ENCODE measurements around the gene BRINP1.

BRINP1 gene

GRCh38 chr9:119273984-119274665 lies 95.1 kb downstream of the BRINP1 start:
- no peak for DNase-seq

- DNase-seq: no peak
Measured at GRCh38 chr9:119273325-119273904, 95.8 kb downstream of the BRINP1 start.

GRCh38 chr9:119272500-119273211 lies 96.6 kb downstream of the BRINP1 start:
- no peak for DNase-seq

GRCh38 chr9:119268985-119269384 lies 100.2 kb downstream of the BRINP1 start:
- DNase-seq: no peak

GRCh38 chr9:119264165-119264564 lies 105.1 kb downstream of the BRINP1 start:
- DNase-seq: no peak

- no peak for DNase-seq
Measured at GRCh38 chr9:119257592-119257991, 111.6 kb downstream of the BRINP1 start.

- no peak for DNase-seq
Measured at GRCh38 chr9:119255116-119255515, 114.1 kb downstream of the BRINP1 start.

- no peak for DNase-seq
Measured at GRCh38 chr9:119252671-119253299, 116.5 kb downstream of the BRINP1 start.

- DNase-seq: no peak
Measured at GRCh38 chr9:119251936-119252335, 117.3 kb downstream of the BRINP1 start.

GRCh38 chr9:119250730-119251129 lies 118.5 kb downstream of the BRINP1 start:
- DNase-seq: no peak

GRCh38 chr9:119240546-119240945 lies 128.7 kb downstream of the BRINP1 start:
- DNase-seq: no peak

GRCh38 chr9:119234636-119235035 lies 134.6 kb downstream of the BRINP1 start:
- DNase-seq: no peak

- no peak for DNase-seq
Measured at GRCh38 chr9:119227422-119227821, 141.8 kb downstream of the BRINP1 start.

- DNase-seq: peak in 1 of 2 experiments; percentile 10
Measured at GRCh38 chr9:119224431-119224830, 144.8 kb downstream of the BRINP1 start.

GRCh38 chr9:119221276-119221675 lies 148.0 kb downstream of the BRINP1 start:
- DNase-seq: no peak

GRCh38 chr9:119218293-119218692 lies 150.9 kb downstream of the BRINP1 start:
- DNase-seq: no peak

GRCh38 chr9:119216651-119217331 lies 152.4 kb downstream of the BRINP1 start:
- DNase-seq: no peak

- no peak for DNase-seq
Measured at GRCh38 chr9:119215651-119216050, 153.6 kb downstream of the BRINP1 start.

GRCh38 chr9:119213471-119213870 lies 155.8 kb downstream of the BRINP1 start:
- DNase-seq: no peak

- no peak for DNase-seq
Measured at GRCh38 chr9:119197893-119198607, 171.2 kb downstream of the BRINP1 start.

- no peak for DNase-seq
Measured at GRCh38 chr9:119195521-119195920, 173.7 kb downstream of the BRINP1 start.

GRCh38 chr9:119185298-119185697 lies 183.9 kb downstream of the BRINP1 start:
- no peak for DNase-seq

Measured in NCI-H524 (cell line).